ENCODE data around the gene SIK3. TPM values are rescaled to one million over a fixed set of nuclear protein-coding genes. Genes with fewer than 3 reads are reported as not detected.
A peak's percentile ranks its signal among the peaks of the same experiment; 100 is the strongest.

Gene SIK3
- total RNA-seq, 1 experiment from 2014 or later = 31.4 TPM

- H2AK5ac ChIP-seq (ENCODE audit: insufficient read length, low read length) = no peak overlapping the region
- H3K23ac ChIP-seq (ENCODE audit: insufficient read length, low read depth, low read length) = no peak overlapping the region
- H2BK5ac ChIP-seq (ENCODE audit: insufficient read length, low read length) = no peak overlapping the region
- no peak overlapping the region for H4K91ac ChIP-seq (ENCODE audit: insufficient read length, low read depth, low read length)
- no peak overlapping the region for H2BK120ac ChIP-seq (ENCODE audit: low read depth, low read length, poor library complexity, severe bottlenecking)
- H3T11ph ChIP-seq (ENCODE audit: low read length) = no peak overlapping the region
- H4K8ac ChIP-seq (replicated peaks; ENCODE audit: insufficient read length, low read depth, low read length) = no peak overlapping the region
- H3K4ac ChIP-seq (ENCODE audit: low read depth, low read length) = no peak overlapping the region
- Mint-ChIP-seq H3K4me3 (peak overlapping the region; percentile 91 to 95), H3K36me3 (ENCODE audit: insufficient read depth in 1 of 3, low read depth in 3 of 3) (peaks cover 28 to 45% (median 43%) of the 10 kb centered on the region in 3 experiments), H3K27ac (peak overlapping the region; percentile 90 to 97 (median 95)), H3K9me3 (no peaks in the 10 kb centered on the region; a peak in 2 of 5 replicates), H3K4me1 (peaks cover 30 to 39% of the 10 kb centered on the region in 2 experiments), H3K27me3 (ENCODE audit: low read depth) (peaks cover 9% of the 10 kb centered on the region)
- peak overlapping the region; percentile 84 for H3K4me2 ChIP-seq (ENCODE audit: insufficient read depth, insufficient read length, low read length)
- no peak overlapping the region for H2BK20ac ChIP-seq (ENCODE audit: low read depth, low read length, poor library complexity, severe bottlenecking)
- H3K18ac ChIP-seq (ENCODE audit: insufficient read length, low read depth, low read length) = peak overlapping the region; percentile 73
- no peaks in the 10 kb centered on the region; the same call in 1 of the 2 replicates for H3K4me1 ChIP-seq (ENCODE audit: insufficient read depth, low read length)
- H4K5ac ChIP-seq (ENCODE audit: insufficient read length, low read depth, low read length) = no peak overlapping the region
- peaks cover 15% of the 10 kb centered on the region for H3K23me2 ChIP-seq (ENCODE audit: insufficient read length, low read depth, low read length, poor library complexity, severe bottlenecking)
- H3K9ac ChIP-seq (ENCODE audit: extremely low read depth, insufficient read length, low read length) = peak overlapping the region; percentile 88
- no peaks in the 10 kb centered on the region for H3K9me3 ChIP-seq (ENCODE audit: control insufficient read depth, low read depth, low read length)
- peaks cover 48% of the 10 kb centered on the region for H3K79me2 ChIP-seq (ENCODE audit: insufficient read depth, low read length)
- no peak overlapping the region for H3K56ac ChIP-seq (ENCODE audit: insufficient read length, low read depth, low read length)
- H2AFZ ChIP-seq (ENCODE audit: low read length) = no peak overlapping the region
- peak overlapping the region; percentile 55 for H3K27ac ChIP-seq (ENCODE audit: insufficient read length, low read depth, low read length)
- H2BK12ac ChIP-seq (ENCODE audit: insufficient read length, low read depth, low read length) = no peak overlapping the region
- no CpG with 5 or more reads among the region's 62 CpGs for WGBS (ENCODE audit: extremely low coverage, insufficient read length, low lambda C conversion rate)
- no peaks in the 10 kb centered on the region for H3K27me3 ChIP-seq (ENCODE audit: insufficient read depth, low read length)
- H3K14ac ChIP-seq (ENCODE audit: insufficient read depth, low read length) = peak overlapping the region; percentile 95
- TF ChIP-seq CTCF (conservative IDR thresholded peaks at IDR 0.05) = no peak
- H2BK15ac ChIP-seq (ENCODE audit: low read depth, low read length) = no peak overlapping the region
- H4K20me1 ChIP-seq (ENCODE audit: control insufficient read depth, insufficient read depth, insufficient read length) = no peaks in the 10 kb centered on the region
- peaks cover under 1% of the 10 kb centered on the region for H3K79me1 ChIP-seq (ENCODE audit: insufficient read depth, low read depth, low read length, poor library complexity, severe bottlenecking)
- DNase-seq = no peak
Measured at GRCh38 chr11:117144477-117145392, 46.5 kb upstream of the SIK3 start.
